K562 (cell line): ENCODE data around the gene CLEC18A.

ENCODE experiments used
- GABPA ChIP-seq: fragments of 200-800 bp; sonication (Bioruptor generic); conservative IDR thresholded peaks from 2 replicates; pipeline ENCODE4 v1.6.1; 2016; ENCODE audit warnings: low read depth, missing genetic modification characterization, missing compliant biosample characterization
- LARP7 ChIP-seq: fragments of 450-650 bp; IDR thresholded peaks from 2 replicates; pipeline ENCODE4 v1.6.1; 2016
- POLR2A ChIP-seq: fragments of 450-650 bp; conservative IDR thresholded peaks from 2 replicates; pipeline ENCODE4 v1.6.1; 2016
- RBBP5 ChIP-seq: fragments of 200-600 bp; sonication (generic); IDR thresholded peaks from 2 replicates; pipeline ENCODE4 v1.6.1; 2012; ENCODE audit warnings: borderline replicate concordance, mild to moderate bottlenecking, low read length, control low read depth, inconsistent platforms; ENCODE audit not compliant: insufficient read depth, poor library complexity, severe bottlenecking
- RCOR1 ChIP-seq, 2 experiments: IDR thresholded peaks; 2 replicates each; pipeline ENCODE4 v1.6.1; 2012; ENCODE audit warnings: low read depth in 2 of 2, low read length in 2 of 2, borderline replicate concordance in 1 of 2, improper control_type of control experiment in 1 of 2
- SIN3A ChIP-seq, 2 experiments: fragments of 150-350 bp in 1 of 2; IDR thresholded peaks; 2 replicates each; pipeline ENCODE4 v1.6.1; 2011 to 2016; ENCODE audit warnings: borderline replicate concordance in 2 of 2, low read depth in 2 of 2, low read length in 2 of 2, mild to moderate bottlenecking in 2 of 2, moderate library complexity in 2 of 2; ENCODE audit not compliant: control insufficient read depth in 1 of 2
- TARDBP ChIP-seq: fragments of 450-650 bp; IDR thresholded peaks from 2 replicates; pipeline ENCODE4 v1.6.1; 2016
- XRCC4 ChIP-seq: IDR thresholded peaks from one replicate; pipeline ENCODE4 v1.6.1; 2011; ENCODE audit not compliant: insufficient read depth, insufficient read length; ENCODE audit errors: extremely low read depth
- ZBTB8A ChIP-seq: fragments of 450-650 bp; IDR thresholded peaks from 2 replicates; pipeline ENCODE4 v1.6.1; 2018; ENCODE audit warnings: mild to moderate bottlenecking, moderate library complexity; ENCODE audit not compliant: partially characterized antibody
- TF ChIP-seq, protein P1 (sequence below), 2 experiments: fragments of 450-650 bp in 1 of 2; sonication (generic) in 1 of 2; formaldehyde crosslinking in 1 of 2; IDR thresholded peaks in 1 of 2; conservative IDR thresholded peaks in 1 of 2; 2 replicates each; pipeline versions ENCODE4 v1.6.1 to v1.8.1; 2016 to 2023; ENCODE audit warnings: mild to moderate bottlenecking in 2 of 2, moderate library complexity in 2 of 2, inconsistent platforms in 1 of 2, missing genetic modification reagents in 1 of 2
- TF ChIP-seq, protein P2 (sequence below), 3 experiments: IDR thresholded peaks in 2 of 3; conservative IDR thresholded peaks in 1 of 3; 2 replicates each; pipeline ENCODE4 v1.5.1; 2011 to 2012; ENCODE audit warnings: low read length in 3 of 3, mild to moderate bottlenecking in 3 of 3, control low read depth in 2 of 3, improper control_type of control experiment in 1 of 3, inconsistent platforms in 1 of 3, low read depth in 1 of 3, mixed read lengths in 1 of 3, moderate library complexity in 1 of 3; ENCODE audit not compliant: insufficient read depth in 2 of 3
- TF ChIP-seq, protein P3 (sequence below): fragments of 250-450 bp; sonication (Bioruptor Pico); IDR thresholded peaks from 2 replicates; pipeline ENCODE4 v1.5.0; 2022; ENCODE audit warnings: mild to moderate bottlenecking

DNA sequence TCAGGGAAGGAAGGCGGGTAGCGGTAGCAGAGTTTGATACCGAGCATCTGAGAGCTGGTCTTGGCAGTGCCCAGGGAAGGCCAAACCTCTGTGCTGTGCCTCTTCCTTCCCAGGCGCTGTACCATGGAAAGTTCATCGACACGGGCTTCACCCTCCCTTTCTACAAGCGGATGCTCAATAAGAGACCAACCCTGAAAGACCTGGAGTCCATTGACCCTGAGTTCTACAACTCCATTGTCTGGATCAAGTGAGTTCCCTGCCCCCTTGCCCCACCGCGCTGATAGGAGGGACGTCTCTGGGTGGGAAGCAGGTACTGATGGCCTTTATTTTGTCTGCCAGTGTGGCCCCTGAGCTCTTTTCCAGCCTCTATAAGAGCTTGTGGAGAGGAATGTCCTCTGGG lies 15.4 kb upstream of the CLEC18A start:
- TF ChIP-seq GABPA (no peak), RCOR1 (IDR thresholded peaks at IDR 0.05; ENCODE audit: borderline replicate concordance in 1 of 2, low read depth in 2 of 2, low read length in 2 of 2) (no peak), SIN3A (IDR thresholded peaks at IDR 0.05; ENCODE audit: borderline replicate concordance in 2 of 2, control insufficient read depth in 1 of 2, low read depth in 2 of 2, low read length in 2 of 2) (no peak), XRCC4 (no peak), POLR2A (no peak), LARP7 (no peak), TARDBP (no peak), ZBTB8A (no peak), RBBP5 (no peak)
- TF ChIP-seq, protein P1, sequence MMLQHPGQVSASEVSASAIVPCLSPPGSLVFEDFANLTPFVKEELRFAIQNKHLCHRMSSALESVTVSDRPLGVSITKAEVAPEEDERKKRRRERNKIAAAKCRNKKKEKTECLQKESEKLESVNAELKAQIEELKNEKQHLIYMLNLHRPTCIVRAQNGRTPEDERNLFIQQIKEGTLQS (IDR thresholded peaks at IDR 0.05): no peak
- TF ChIP-seq, protein P1 (CRISPR knock-in tag; conservative IDR thresholded peaks at IDR 0.05): no peak
- TF ChIP-seq, protein P2, sequence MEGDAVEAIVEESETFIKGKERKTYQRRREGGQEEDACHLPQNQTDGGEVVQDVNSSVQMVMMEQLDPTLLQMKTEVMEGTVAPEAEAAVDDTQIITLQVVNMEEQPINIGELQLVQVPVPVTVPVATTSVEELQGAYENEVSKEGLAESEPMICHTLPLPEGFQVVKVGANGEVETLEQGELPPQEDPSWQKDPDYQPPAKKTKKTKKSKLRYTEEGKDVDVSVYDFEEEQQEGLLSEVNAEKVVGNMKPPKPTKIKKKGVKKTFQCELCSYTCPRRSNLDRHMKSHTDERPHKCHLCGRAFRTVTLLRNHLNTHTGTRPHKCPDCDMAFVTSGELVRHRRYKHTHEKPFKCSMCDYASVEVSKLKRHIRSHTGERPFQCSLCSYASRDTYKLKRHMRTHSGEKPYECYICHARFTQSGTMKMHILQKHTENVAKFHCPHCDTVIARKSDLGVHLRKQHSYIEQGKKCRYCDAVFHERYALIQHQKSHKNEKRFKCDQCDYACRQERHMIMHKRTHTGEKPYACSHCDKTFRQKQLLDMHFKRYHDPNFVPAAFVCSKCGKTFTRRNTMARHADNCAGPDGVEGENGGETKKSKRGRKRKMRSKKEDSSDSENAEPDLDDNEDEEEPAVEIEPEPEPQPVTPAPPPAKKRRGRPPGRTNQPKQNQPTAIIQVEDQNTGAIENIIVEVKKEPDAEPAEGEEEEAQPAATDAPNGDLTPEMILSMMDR (IDR thresholded peaks at IDR 0.05 in 2 of 3, conservative IDR thresholded peaks at IDR 0.05 in 1 of 3; ENCODE audit: insufficient read depth in 2 of 3, low read depth in 1 of 3, low read length in 3 of 3): no peak
- TF ChIP-seq, protein P3, sequence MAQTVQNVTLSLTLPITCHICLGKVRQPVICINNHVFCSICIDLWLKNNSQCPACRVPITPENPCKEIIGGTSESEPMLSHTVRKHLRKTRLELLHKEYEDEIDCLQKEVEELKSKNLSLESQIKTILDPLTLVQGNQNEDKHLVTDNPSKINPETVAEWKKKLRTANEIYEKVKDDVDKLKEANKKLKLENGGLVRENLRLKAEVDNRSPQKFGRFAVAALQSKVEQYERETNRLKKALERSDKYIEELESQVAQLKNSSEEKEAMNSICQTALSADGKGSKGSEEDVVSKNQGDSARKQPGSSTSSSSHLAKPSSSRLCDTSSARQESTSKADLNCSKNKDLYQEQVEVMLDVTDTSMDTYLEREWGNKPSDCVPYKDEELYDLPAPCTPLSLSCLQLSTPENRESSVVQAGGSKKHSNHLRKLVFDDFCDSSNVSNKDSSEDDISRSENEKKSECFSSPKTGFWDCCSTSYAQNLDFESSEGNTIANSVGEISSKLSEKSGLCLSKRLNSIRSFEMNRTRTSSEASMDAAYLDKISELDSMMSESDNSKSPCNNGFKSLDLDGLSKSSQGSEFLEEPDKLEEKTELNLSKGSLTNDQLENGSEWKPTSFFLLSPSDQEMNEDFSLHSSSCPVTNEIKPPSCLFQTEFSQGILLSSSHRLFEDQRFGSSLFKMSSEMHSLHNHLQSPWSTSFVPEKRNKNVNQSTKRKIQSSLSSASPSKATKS (CRISPR knock-in tag): no peak
